Endothelial cell (in vitro differentiated cells): ENCODE measurements around the gene LIG1. TPM values are rescaled to one million over a fixed set of nuclear protein-coding genes. Genes with fewer than 3 reads are reported as not detected.

ENCODE experiments used
- DNase-seq: peaks from one replicate; pipeline ENCODE4 v3.0.0; 2021; ENCODE audit warnings: low spot score
- H3K27ac Mint-ChIP-seq: one replicate; pipeline ENCODE4 v1.8.0; 2021; ENCODE audit warnings: mixed read lengths, inconsistent platforms; ENCODE audit not compliant: unreplicated experiment
- H3K27me3 Mint-ChIP-seq: one replicate; pipeline ENCODE4 v1.8.0; 2021; ENCODE audit warnings: mild to moderate bottlenecking, moderate library complexity, mixed read lengths, inconsistent platforms; ENCODE audit not compliant: unreplicated experiment
- H3K36me3 Mint-ChIP-seq: one replicate; pipeline ENCODE4 v1.8.0; 2021; ENCODE audit warnings: mild to moderate bottlenecking, low read depth, mixed read lengths, inconsistent platforms; ENCODE audit not compliant: unreplicated experiment
- H3K4me1 Mint-ChIP-seq: one replicate; pipeline ENCODE4 v1.8.0; 2021; ENCODE audit warnings: mild to moderate bottlenecking, mixed read lengths, inconsistent platforms; ENCODE audit not compliant: unreplicated experiment
- H3K4me3 Mint-ChIP-seq: one replicate; pipeline ENCODE4 v1.8.0; 2021; ENCODE audit warnings: mild to moderate bottlenecking, mixed read lengths, inconsistent platforms; ENCODE audit not compliant: unreplicated experiment
- H3K9me3 Mint-ChIP-seq: one replicate; pipeline ENCODE4 v1.8.0; 2021; ENCODE audit warnings: mixed read lengths, inconsistent platforms; ENCODE audit not compliant: unreplicated experiment
- total RNA-seq: library from RNA; stranded (reverse); fragmentation: NEBNext Ultra II Directional; extraction: Animal tissue kit (Norgen Biotek cat#: 25700); gene quantifications from one replicate; pipeline ENCODE4 v1.2.1, GENCODE V29; 2021; ENCODE audit not compliant: unreplicated experiment
- TF ChIP-seq, protein P1 (sequence below): fragments of 200-600 bp; sonication (generic); IDR thresholded peaks from one replicate; pipeline ENCODE4 v1.5.0; 2021; ENCODE audit warnings: antibody characterized with exemption; ENCODE audit not compliant: unreplicated experiment

Gene LIG1
- total RNA-seq, 1 donor from 2014 or later = 51.5 TPM

DNA sequence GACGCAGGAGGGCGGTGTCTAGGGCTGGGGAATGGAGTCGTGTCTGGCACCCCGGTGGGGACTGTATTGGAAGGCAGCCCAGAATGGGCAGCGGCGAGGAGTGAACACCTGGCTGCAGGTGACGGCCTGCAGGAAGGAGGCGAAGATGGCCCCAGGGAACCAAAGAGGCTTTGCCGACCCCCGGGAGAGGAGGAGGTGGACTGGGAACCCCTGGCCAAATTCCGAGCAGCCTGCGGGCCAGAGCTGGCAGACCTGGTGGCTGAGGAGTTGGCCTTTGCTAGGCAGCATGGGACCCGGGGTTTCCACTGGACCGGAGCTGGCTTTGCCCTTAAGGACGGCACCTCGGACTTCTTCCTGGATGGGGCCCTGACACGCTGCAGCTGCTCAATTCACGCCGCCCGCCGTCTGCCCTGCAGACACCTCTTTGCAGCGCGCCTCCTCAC lies 26.2 kb upstream of the LIG1 start:
- peaks cover 8% of the 10 kb centered on the region for H3K4me1 Mint-ChIP-seq
- H3K36me3 Mint-ChIP-seq = peaks cover 10% of the 10 kb centered on the region
- no peak overlapping the region for H3K27ac Mint-ChIP-seq
- TF ChIP-seq, protein P1, sequence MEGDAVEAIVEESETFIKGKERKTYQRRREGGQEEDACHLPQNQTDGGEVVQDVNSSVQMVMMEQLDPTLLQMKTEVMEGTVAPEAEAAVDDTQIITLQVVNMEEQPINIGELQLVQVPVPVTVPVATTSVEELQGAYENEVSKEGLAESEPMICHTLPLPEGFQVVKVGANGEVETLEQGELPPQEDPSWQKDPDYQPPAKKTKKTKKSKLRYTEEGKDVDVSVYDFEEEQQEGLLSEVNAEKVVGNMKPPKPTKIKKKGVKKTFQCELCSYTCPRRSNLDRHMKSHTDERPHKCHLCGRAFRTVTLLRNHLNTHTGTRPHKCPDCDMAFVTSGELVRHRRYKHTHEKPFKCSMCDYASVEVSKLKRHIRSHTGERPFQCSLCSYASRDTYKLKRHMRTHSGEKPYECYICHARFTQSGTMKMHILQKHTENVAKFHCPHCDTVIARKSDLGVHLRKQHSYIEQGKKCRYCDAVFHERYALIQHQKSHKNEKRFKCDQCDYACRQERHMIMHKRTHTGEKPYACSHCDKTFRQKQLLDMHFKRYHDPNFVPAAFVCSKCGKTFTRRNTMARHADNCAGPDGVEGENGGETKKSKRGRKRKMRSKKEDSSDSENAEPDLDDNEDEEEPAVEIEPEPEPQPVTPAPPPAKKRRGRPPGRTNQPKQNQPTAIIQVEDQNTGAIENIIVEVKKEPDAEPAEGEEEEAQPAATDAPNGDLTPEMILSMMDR = no peak
- H3K27me3 Mint-ChIP-seq = peaks cover 8% of the 10 kb centered on the region
- no peak overlapping the region for H3K4me3 Mint-ChIP-seq
- no peak for DNase-seq
- H3K9me3 Mint-ChIP-seq = no peaks in the 10 kb centered on the region

DNA sequence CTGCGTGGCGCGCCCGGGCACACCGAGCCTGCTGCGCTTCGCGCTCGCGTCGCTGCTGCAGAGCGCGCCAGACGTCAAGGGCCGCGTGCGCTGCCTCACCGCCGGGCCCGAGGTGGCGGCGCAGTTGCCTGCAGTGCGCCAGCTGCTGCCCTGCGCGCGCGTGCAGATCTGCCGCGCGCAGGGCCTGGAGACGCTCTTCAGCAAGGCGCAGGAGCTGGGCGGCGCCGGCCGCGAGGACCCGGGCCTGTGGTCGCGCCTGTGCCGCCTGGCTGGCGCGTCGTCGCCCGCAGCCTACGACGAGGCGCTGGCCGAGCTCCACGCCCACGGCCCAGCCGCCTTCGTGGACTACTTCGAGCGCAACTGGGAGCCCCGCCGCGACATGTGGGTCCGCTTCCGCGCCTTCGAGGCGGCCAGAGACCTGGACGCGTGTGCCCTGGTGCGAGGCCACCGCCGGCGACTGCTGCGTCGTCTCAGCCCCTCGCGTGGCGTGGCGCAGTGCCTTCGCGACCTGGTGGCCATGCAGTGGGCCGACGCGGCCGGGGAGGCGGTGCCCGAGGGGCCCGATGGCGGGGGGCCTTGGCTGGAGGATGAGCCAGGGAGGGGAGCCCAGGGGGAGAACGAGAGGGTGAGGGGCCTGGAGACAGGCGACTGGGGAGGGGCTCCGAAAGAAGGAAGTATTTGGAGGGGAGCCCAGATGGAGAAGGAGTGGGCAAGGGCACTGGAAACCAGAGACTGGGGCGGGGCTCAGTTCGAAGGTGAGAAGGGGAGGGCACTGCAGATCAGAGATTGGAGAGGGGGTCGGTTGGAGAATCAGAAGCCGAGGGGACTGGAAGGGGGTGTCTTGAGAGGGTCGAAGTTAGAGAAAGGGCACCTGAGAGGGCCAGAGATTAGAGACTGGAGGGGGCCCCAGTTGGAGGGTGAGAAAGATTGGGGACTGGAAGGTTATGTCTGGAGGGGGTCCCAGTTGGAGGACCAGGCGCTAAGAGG lies 25.0 kb upstream of the LIG1 start:
- Mint-ChIP-seq H3K27ac (no peak overlapping the region), H3K4me1 (peaks cover 8% of the 10 kb centered on the region)
- no peak for DNase-seq

DNA sequence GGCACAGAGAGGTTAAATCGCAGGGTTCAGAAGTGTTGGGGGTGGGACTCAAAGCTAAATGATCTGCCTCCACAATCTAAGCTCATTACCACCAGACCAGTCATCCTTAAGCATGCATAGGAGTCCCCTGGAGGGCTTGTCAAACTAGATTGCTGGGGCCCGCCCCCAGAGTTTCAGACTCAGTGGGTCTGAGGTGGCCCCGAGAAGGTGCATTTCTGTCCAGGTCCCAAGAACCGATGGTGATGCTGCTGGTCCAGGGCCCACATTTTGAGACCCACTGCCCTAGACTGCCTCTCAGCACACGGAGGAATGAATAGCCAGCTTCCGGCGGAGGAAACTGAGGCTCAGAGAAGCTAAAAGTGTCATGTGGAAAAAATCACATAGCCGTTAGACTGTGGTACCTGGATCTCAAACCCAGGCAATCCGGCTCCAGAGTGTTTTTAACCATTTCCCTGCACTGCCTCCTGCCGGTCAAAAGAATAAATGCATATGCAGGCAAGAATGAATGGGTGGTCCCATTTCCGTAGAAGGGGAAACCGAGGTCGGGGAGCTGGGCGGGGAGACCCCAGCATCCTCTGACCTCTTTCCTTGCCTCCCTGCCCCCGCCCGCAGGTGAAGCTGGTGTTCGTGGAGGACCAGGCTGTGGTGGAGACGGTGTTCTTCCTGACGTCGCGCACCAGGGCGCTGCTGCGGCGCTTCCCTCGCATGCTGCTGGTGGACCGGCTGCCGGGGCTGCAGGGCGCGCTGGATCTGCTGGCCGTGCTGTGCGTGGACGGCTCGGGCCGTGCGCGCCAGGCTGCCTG lies 24.1 kb upstream of the LIG1 start:
- peak; percentile 33 for DNase-seq
- Mint-ChIP-seq H3K4me1 (peaks cover 8% of the 10 kb centered on the region), H3K27me3 (peaks cover 6% of the 10 kb centered on the region), H3K27ac (no peak overlapping the region), H3K36me3 (peaks cover 10% of the 10 kb centered on the region), H3K4me3 (no peak overlapping the region), H3K9me3 (no peaks in the 10 kb centered on the region)
- TF ChIP-seq, protein P1 = peak; percentile 80

More for the DNA sequence above, 25.0 kb upstream of the LIG1 start:
- TF ChIP-seq, protein P1 = no peak
- H3K36me3 Mint-ChIP-seq = peaks cover 10% of the 10 kb centered on the region
- H3K27me3 Mint-ChIP-seq = peaks cover 8% of the 10 kb centered on the region
- H3K9me3 Mint-ChIP-seq = no peaks in the 10 kb centered on the region
- H3K4me3 Mint-ChIP-seq = peak overlapping the region; percentile 15

DNA sequence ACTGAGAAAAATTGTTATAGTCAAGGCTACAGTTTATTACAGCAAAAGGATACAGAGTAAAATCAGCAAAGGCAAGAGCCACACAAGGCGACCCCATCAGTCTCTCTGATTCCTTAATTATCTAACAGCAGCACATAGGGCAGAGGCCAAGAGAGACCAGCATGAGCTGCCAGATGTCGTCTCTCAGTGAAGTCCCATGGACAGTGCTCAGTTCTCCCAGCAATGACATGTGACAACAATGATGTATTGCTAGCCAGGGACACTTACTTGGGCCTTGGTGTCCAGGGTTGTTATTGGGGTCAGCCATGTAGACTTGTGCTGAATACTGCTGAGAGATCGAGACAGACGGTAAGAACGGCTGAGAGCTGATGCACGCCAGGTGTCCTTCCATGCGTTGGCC lies 22.6 kb upstream of the LIG1 start:
- no peaks in the 10 kb centered on the region for H3K9me3 Mint-ChIP-seq
- DNase-seq = no peak
- H3K27ac Mint-ChIP-seq = no peak overlapping the region

More for the DNA sequence above, 22.6 kb upstream of the LIG1 start:
- peaks cover 8% of the 10 kb centered on the region for H3K4me1 Mint-ChIP-seq
- H3K36me3 Mint-ChIP-seq = peaks cover 17% of the 10 kb centered on the region
- H3K4me3 Mint-ChIP-seq = peak overlapping the region; percentile 63
- H3K27me3 Mint-ChIP-seq = peaks cover 6% of the 10 kb centered on the region
- TF ChIP-seq, protein P1 = no peak
